HepG2 (cell line): ENCODE data around the gene PLCB1. TPM values are rescaled to one million over a fixed set of nuclear protein-coding genes. Genes with fewer than 3 reads are reported as not detected.
A peak's percentile ranks its signal among the peaks of the same experiment; 100 is the strongest.

ENCODE experiments used
- ATAC-seq: fragments of 200-7000 bp; cut with Tn5 transposase; 3 replicates; pipeline ENCODE4 v1.9.1; 2020; ENCODE audit warnings: mild to moderate bottlenecking, moderate library complexity
- BruUV-seq: library from RNA; stranded (reverse); fragments of 400-500 nt; replicated peaks from 2 replicates; lab custom pipeline; 2021; lab: Mats Ljungman, UMichigan
- CTCF ChIA-PET: fragments of 300-600 bp; formaldehyde crosslinking; extraction: SDS; loops from one replicate; lab custom pipeline; 2021; ENCODE audit warnings: low total read pairs, inconsistent platforms, low intra/inter-chr PET ratio; lab: Yijun Ruan, JAX
- POLR2A ChIA-PET: fragments of 350-600 bp; sonication (Branson Sonifier 250); formaldehyde crosslinking; loops from one replicate; lab custom pipeline; 2020; ENCODE audit warnings: antibody characterized with exemption, inconsistent platforms; lab: Yijun Ruan, JAX
- DNase-seq: peaks from one replicate; pipeline ENCODE4 v3.0.0-alpha.2; 2015; ENCODE audit warnings: low spot score
- FAIRE-seq: peaks from 3 replicates; lab custom pipeline; 2011; peaks lifted over from hg19 to GRCh38; lab: Jason Lieb, UNC
- H2AFZ ChIP-seq: one replicate; pipeline ENCODE4 v1.6.1; 2011; ENCODE audit warnings: low read length, inconsistent platforms
- H3K27ac ChIP-seq: fragments of 300-600 bp; 3 replicates; pipeline ENCODE4 v1.8.0; 2011; ENCODE audit warnings: mixed run types, mild to moderate bottlenecking, mixed read lengths, low read length, inconsistent platforms; ENCODE audit not compliant: insufficient read depth; ENCODE audit errors: extremely low read length
- H3K27me3 ChIP-seq, 2 experiments: fragments of 200-600 bp in 1 of 2; 2 replicates in 1 of 2; 3 replicates in 1 of 2; pipeline versions ENCODE4 v1.6.0 to v1.8.0; 2011; ENCODE audit warnings: low read length in 2 of 2, mild to moderate bottlenecking in 2 of 2, moderate library complexity in 2 of 2, inconsistent platforms in 1 of 2; ENCODE audit not compliant: insufficient read depth in 2 of 2, control insufficient read depth in 1 of 2
- H3K36me3 ChIP-seq, 2 experiments: fragments of 200-600 bp in 1 of 2; replicated peaks in 1 of 2; 2 replicates in 1 of 2; 3 replicates in 1 of 2; pipeline versions ENCODE4 v1.5.1 to v1.8.0; 2011; ENCODE audit warnings: low read length in 2 of 2, inconsistent platforms in 1 of 2; ENCODE audit not compliant: insufficient read depth in 2 of 2, control insufficient read depth in 1 of 2
- H3K4me1 ChIP-seq: 2 replicates; pipeline ENCODE4 v1.5.1; 2012; ENCODE audit warnings: low read length, inconsistent platforms; ENCODE audit not compliant: insufficient read depth
- H3K4me2 ChIP-seq: 2 replicates; pipeline ENCODE4 v1.6.0; 2011; ENCODE audit warnings: low read depth, low read length, inconsistent platforms
- H3K4me3 ChIP-seq, 3 experiments: fragments of 200-600 bp in 1 of 3; sonication (generic), shearing (Covaris generic) in 1 of 3; replicated peaks in 1 of 3; 2 replicates each; pipeline ENCODE4 v1.5.1; 2011 to 2016; ENCODE audit warnings: low read length in 3 of 3, inconsistent platforms in 2 of 3, low read depth in 2 of 3, mild to moderate bottlenecking in 2 of 3, control low read depth in 1 of 3, mixed read lengths in 1 of 3; ENCODE audit not compliant: insufficient read depth in 1 of 3
- H3K79me2 ChIP-seq: one replicate; pipeline ENCODE4 v1.6.1; 2011; ENCODE audit warnings: low read length, inconsistent platforms; ENCODE audit not compliant: insufficient read depth
- H3K9ac ChIP-seq: 2 replicates; pipeline ENCODE4 v1.6.0; 2011; ENCODE audit warnings: mild to moderate bottlenecking, low read depth, low read length, inconsistent platforms; ENCODE audit not compliant: insufficient read depth
- H3K9me3 ChIP-seq: 2 replicates; pipeline ENCODE4 v1.5.1; 2012; ENCODE audit warnings: mild to moderate bottlenecking, low read length
- H4K20me1 ChIP-seq: 2 replicates; pipeline ENCODE4 v1.6.0; 2011; ENCODE audit warnings: inconsistent platforms, mild to moderate bottlenecking, low read length, moderate library complexity; ENCODE audit not compliant: insufficient read depth
- ARHGAP35 ChIP-seq: sonication (generic); formaldehyde crosslinking; IDR thresholded peaks from 2 replicates; pipeline ENCODE4 v1.9.0; 2022; ENCODE audit warnings: mild to moderate bottlenecking, inconsistent platforms, moderate library complexity, missing genetic modification reagents, borderline replicate concordance
- E2F1 ChIP-seq: sonication (generic); formaldehyde crosslinking; IDR thresholded peaks from 2 replicates; pipeline ENCODE4 v1.5.0; 2020; ENCODE audit warnings: missing genetic modification reagents
- ERF ChIP-seq: IDR thresholded peaks from 2 replicates; pipeline ENCODE4 v1.6.1; 2018; ENCODE audit warnings: missing biosample characterization, missing genetic modification reagents
- GZF1 ChIP-seq: sonication (generic); formaldehyde crosslinking; IDR thresholded peaks from 2 replicates; pipeline ENCODE4 v1.5.1; 2020; ENCODE audit warnings: mild to moderate bottlenecking, missing genetic modification reagents
- HNF4A ChIP-seq: sonication (generic); formaldehyde crosslinking; IDR thresholded peaks from 2 replicates; pipeline ENCODE4 v1.4.0; 2020; ENCODE audit warnings: missing genetic modification reagents
- IRX3 ChIP-seq: sonication (generic); formaldehyde crosslinking; IDR thresholded peaks from 2 replicates; pipeline ENCODE4 v1.8.1; 2023; ENCODE audit warnings: mild to moderate bottlenecking, low read depth, missing genetic modification reagents, borderline replicate concordance
- ISL2 ChIP-seq: sonication (generic); formaldehyde crosslinking; IDR thresholded peaks from 2 replicates; pipeline ENCODE4 v1.5.0; 2020; ENCODE audit warnings: missing genetic modification reagents
- NR2F2 ChIP-seq: IDR thresholded peaks from 2 replicates; pipeline ENCODE4 v1.6.1; 2012; ENCODE audit warnings: low read depth, inconsistent platforms, borderline replicate concordance
- PRDM4 ChIP-seq: sonication (generic); formaldehyde crosslinking; IDR thresholded peaks from 2 replicates; pipeline ENCODE4 v1.9.0; 2021; ENCODE audit warnings: missing genetic modification reagents, borderline replicate concordance
- SIX4 ChIP-seq: sonication (generic); formaldehyde crosslinking; IDR thresholded peaks from 2 replicates; pipeline ENCODE4 v1.4.0; 2020; ENCODE audit warnings: missing genetic modification reagents
- ZNF234 ChIP-seq: sonication (generic); formaldehyde crosslinking; conservative IDR thresholded peaks from 2 replicates; pipeline ENCODE4 v1.5.1; 2020; ENCODE audit warnings: mild to moderate bottlenecking, missing genetic modification reagents
- ZNF577 ChIP-seq: sonication (generic); formaldehyde crosslinking; IDR thresholded peaks from 2 replicates; pipeline ENCODE4 v1.4.0; 2020; ENCODE audit warnings: mild to moderate bottlenecking, low read depth, missing genetic modification reagents, borderline replicate concordance
- ZNF616 ChIP-seq: sonication (generic); formaldehyde crosslinking; IDR thresholded peaks from 2 replicates; pipeline ENCODE4 v1.5.0; 2020; ENCODE audit warnings: low read depth, mild to moderate bottlenecking, missing genetic modification reagents
- ZNF672 ChIP-seq: sonication (generic); formaldehyde crosslinking; IDR thresholded peaks from 2 replicates; pipeline ENCODE4 v1.8.1; 2022; ENCODE audit warnings: missing genetic modification reagents
- WGBS: methylation state at CpG from one replicate; pipeline ENCODE4 v1.1.6; 2017; ENCODE audit warnings: low lambda C conversion rate; 5-methylcytosine and 5-hydroxymethylcytosine counted together
- in situ Hi-C: cut with HindIII; loops from 2 replicates; pipeline ENCODE4 v1.10.0; 2017; ENCODE audit warnings: low pct_unique_long_range_greater_than_20kb; ENCODE audit not compliant: extremely low pct_ligation_motif_present
- intact Hi-C: fragments of 100-400 bp; cut with micrococcal nuclease; formaldehyde crosslinking; loops from one replicate; pipeline ENCODE4 v1.10.0; 2022; ENCODE audit not compliant: unreplicated experiment
- polyA plus RNA-seq, 8 experiments: library from polyadenylated mRNA; depleted of rRNA in 3 of 8; stranded (reverse) in 7 of 8; unstranded in 1 of 8; fragments of >200 nt; fragmentation: Illumina TruSeq in 4 of 8; extraction: Trizol in 4 of 8; gene quantifications; 2 replicates each; pipeline versions ENCODE4 v1.2.1 to v1.2.3, GENCODE V29; 2011 to 2016; ENCODE audit warnings: low read depth in 4 of 8, missing spikeins in 1 of 8, mixed read lengths in 1 of 8; ENCODE audit not compliant: insufficient read depth in 1 of 8
- total RNA-seq, 5 experiments: library from RNA; depleted of rRNA; stranded (reverse); fragments of >200 nt; fragmentation: Illumina TruSeq; extraction: Trizol; gene quantifications; 2 replicates each; pipeline ENCODE4 v1.2.3, GENCODE V29; 2016; ENCODE audit warnings: low read depth in 1 of 5

PLCB1 gene
- total and polyA plus RNA-seq, 2 of the 13 experiments (the other 11 are each of a cell fraction or from before 2014, with no cell fraction given): 42.4 to 55.9 TPM

GRCh38 chr20:8406391-8406790 is 274.3 kb downstream of the PLCB1 start:
- Histone ChIP-seq H2AFZ (no peak overlapping the region), H3K27me3 (no peaks in the 10 kb centered on the region), H3K36me3 (no peaks in the 10 kb centered on the region; a peak in 1 of 5 replicates), H3K4me1 (no peaks in the 10 kb centered on the region), H3K79me2 (no peaks in the 10 kb centered on the region), H3K9me3 (no peaks in the 10 kb centered on the region), H3K27ac (no peak overlapping the region), H3K4me3 (no peak overlapping the region), H3K4me2 (no peak overlapping the region), H3K9ac (no peak overlapping the region), H4K20me1 (0 out of 2 replicates have a peak, but pooled peaks cover 6% of the 10 kb centered on the region)
- intact Hi-C loops (no loop called here), in situ Hi-C loops (no loop called here)
- WGBS: 100% methylated on average over 1 of the region's 1 CpG
- ChIA-PET CTCF (no interaction called here), POLR2A (no interaction called here)
- ATAC-seq (no peak), FAIRE-seq (peak; percentile 18), DNase-seq (no peak)
- no peak for TF ChIP-seq HNF4A
- TF ChIP-seq ARHGAP35 (CRISPR knock-in tag): no peak
- TF ChIP-seq ZNF616 (CRISPR knock-in tag): no peak
- no peak for TF ChIP-seq IRX3 (CRISPR knock-in tag)
- TF ChIP-seq PRDM4 (CRISPR knock-in tag): no peak
- TF ChIP-seq ISL2 (CRISPR knock-in tag): no peak
- TF ChIP-seq E2F1: no peak
- no peak for TF ChIP-seq NR2F2
- TF ChIP-seq ZNF234: no peak
- TF ChIP-seq ERF (CRISPR knock-in tag): no peak
- no peak for TF ChIP-seq ZNF672 (CRISPR knock-in tag)
- TF ChIP-seq ZNF577 (CRISPR knock-in tag): no peak
- TF ChIP-seq SIX4 (CRISPR knock-in tag): no peak
- TF ChIP-seq GZF1: no peak
- no TSS peak for BruUV-seq
